ENCODE data around the gene PHLPP1. TPM values are rescaled to one million over a fixed set of nuclear protein-coding genes. Genes with fewer than 3 reads are reported as not detected.

Gene PHLPP1
- polyA plus RNA-seq, 2 of the 4 experiments (the other 2 are of a cell fraction), result 6.5 to 12.1 TPM

DNA sequence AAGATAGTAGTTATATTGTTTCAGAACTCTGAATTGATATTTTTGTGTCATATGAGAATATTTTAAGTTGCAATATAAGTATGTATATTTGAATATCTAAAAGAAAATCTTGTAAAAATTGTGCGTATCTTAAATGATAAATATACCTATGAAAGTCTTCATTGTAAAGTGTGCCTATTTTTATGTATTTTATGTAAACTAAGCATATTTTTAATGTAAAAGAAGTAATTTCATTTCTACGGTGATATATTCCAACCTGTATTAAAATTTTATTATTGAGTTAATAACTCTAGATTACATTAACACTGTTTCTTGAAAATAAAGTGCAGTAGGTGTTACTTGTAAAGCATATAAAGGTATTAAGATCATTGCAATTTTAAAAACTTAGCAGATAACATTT lies 233.4 kb downstream of the PHLPP1 start:
- ChIA-PET CTCF (interaction anchor here (1.1 to 1.4 kb wide), 2 partner anchors 10 to 11 kb away, joined by 3 to 6 read pairs; no protein-coding TSS in a partner anchor), POLR2A (no interaction called here)
- TF ChIP-seq HOXA7 (CRISPR knock-in tag; IDR thresholded peaks at IDR 0.05) (no peak), EHMT2 (IDR thresholded peaks at IDR 0.05; ENCODE audit: low read depth) (no peak), TFCP2L1 (CRISPR knock-in tag; IDR thresholded peaks at IDR 0.05) (no peak), GATA3 (IDR thresholded peaks at IDR 0.05; ENCODE audit: borderline replicate concordance) (no peak)
- DNase-seq (ENCODE audit: low read depth in 1 of 2, low spot score in 1 of 2) (no peak), ATAC-seq (no peak), FAIRE-seq (no peak)
- no peak overlapping the region for H3K4me3 ChIP-seq
- WGBS (ENCODE audit: missing lambda C conversion rate), result 93% methylated on average over 2 of the region's 2 CpGs
- H3K27ac ChIP-seq, result no peak overlapping the region
- H3K9me3 ChIP-seq, result no peaks in the 10 kb centered on the region
- no peak overlapping the region for H3K4me2 ChIP-seq
- H3K4me1 ChIP-seq, result no peaks in the 10 kb centered on the region; the same call in 2 of the 3 replicates

DNA sequence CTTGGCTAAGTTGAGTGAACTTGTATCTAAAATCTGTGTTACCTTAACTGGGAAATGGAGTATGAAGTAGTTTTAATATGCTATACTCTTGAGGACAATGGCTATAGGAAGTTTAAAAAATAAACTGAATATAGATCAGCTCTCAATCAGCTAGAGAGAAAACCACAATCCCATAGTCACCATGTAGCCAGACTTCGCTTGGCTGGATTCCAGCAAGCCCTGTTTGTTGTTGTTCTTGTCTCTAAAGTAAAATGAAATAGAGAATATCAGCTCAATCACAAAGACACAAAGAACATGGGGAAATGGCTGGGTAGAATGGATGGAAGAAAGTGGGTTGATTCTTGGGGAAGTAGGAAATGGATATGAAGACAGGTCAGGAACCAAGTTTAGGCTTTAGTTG lies 234.9 kb downstream of the PHLPP1 start:
- Histone ChIP-seq H3K27ac (no peak overlapping the region), H3K4me2 (no peak overlapping the region), H3K9me3 (no peaks in the 10 kb centered on the region), H3K4me1 (peaks cover 9% of the 10 kb centered on the region; the same call in 1 of the 3 replicates), H3K4me3 (no peak overlapping the region)
- no peak for DNase-seq (ENCODE audit: low read depth in 1 of 2, low spot score in 1 of 2)
- ChIA-PET POLR2A (no interaction called here), CTCF (interaction anchor here (1.4 to 1.6 kb wide), 2 partner anchors 8 to 235 kb away, joined by 5 to 6 read pairs; partner anchors contain the start of gene PHLPP1)
- no peak for TF ChIP-seq GATA3 (IDR thresholded peaks at IDR 0.05; ENCODE audit: borderline replicate concordance)
- TF ChIP-seq EP300 (IDR thresholded peaks at IDR 0.05), result no peak
- no peak for TF ChIP-seq ESRRA (IDR thresholded peaks at IDR 0.05; ENCODE audit: borderline replicate concordance, low read length)
- TF ChIP-seq CBX8 (IDR thresholded peaks at IDR 0.05), result no peak
- ATAC-seq, result no peak
- FAIRE-seq, result no peak
- WGBS (ENCODE audit: missing lambda C conversion rate), result 89% methylated on average over 1 of the region's 1 CpG

- H3K4me1 ChIP-seq, result peaks cover 9% of the 10 kb centered on the region; the same call in 1 of the 3 replicates
- H3K4me3 ChIP-seq, result no peak overlapping the region
- no peak for DNase-seq (ENCODE audit: low read depth in 1 of 2, low spot score in 1 of 2)
- ATAC-seq, result no peak
- H3K9me3 ChIP-seq, result no peaks in the 10 kb centered on the region
- H3K4me2 ChIP-seq, result no peak overlapping the region
- 68% methylated on average over 4 of the region's 4 CpGs for WGBS (ENCODE audit: missing lambda C conversion rate)
- H3K27ac ChIP-seq, result no peak overlapping the region
- ChIA-PET CTCF (interaction anchor here (2.0 kb wide), 1 partner anchor 29 kb away, joined by 8 read pairs; no protein-coding TSS in a partner anchor), POLR2A (no interaction called here)
- TF ChIP-seq, protein P1, sequence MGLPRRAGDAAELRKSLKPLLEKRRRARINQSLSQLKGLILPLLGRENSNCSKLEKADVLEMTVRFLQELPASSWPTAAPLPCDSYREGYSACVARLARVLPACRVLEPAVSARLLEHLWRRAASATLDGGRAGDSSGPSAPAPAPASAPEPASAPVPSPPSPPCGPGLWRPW (IDR thresholded peaks at IDR 0.05), result no peak
- TF ChIP-seq HOXA7 (CRISPR knock-in tag; IDR thresholded peaks at IDR 0.05) (no peak), POLR2A (IDR thresholded peaks at IDR 0.05; ENCODE audit: low read length) (no peak), EHF (CRISPR knock-in tag; IDR thresholded peaks at IDR 0.05) (no peak), CHD2 (IDR thresholded peaks at IDR 0.05; ENCODE audit: low read length, partially characterized antibody) (no peak), HDAC2 (IDR thresholded peaks at IDR 0.05) (no peak), HOXB13 (CRISPR knock-in tag; IDR thresholded peaks at IDR 0.05; ENCODE audit: low read depth) (no peak), RCOR1 (IDR thresholded peaks at IDR 0.05; ENCODE audit: low read depth, low read length) (no peak), ESRRA (IDR thresholded peaks at IDR 0.05; ENCODE audit: borderline replicate concordance, low read length) (no peak)
- TF ChIP-seq, protein P2, sequence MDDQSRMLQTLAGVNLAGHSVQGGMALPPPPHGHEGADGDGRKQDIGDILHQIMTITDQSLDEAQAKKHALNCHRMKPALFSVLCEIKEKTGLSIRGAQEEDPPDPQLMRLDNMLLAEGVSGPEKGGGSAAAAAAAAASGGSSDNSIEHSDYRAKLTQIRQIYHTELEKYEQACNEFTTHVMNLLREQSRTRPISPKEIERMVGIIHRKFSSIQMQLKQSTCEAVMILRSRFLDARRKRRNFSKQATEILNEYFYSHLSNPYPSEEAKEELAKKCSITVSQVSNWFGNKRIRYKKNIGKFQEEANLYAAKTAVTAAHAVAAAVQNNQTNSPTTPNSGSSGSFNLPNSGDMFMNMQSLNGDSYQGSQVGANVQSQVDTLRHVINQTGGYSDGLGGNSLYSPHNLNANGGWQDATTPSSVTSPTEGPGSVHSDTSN (IDR thresholded peaks at IDR 0.05), result no peak
- no peak for FAIRE-seq
These were observed 237.5 kb downstream of the PHLPP1 start for GRCh38 chr18:62952807-62953206.

DNA sequence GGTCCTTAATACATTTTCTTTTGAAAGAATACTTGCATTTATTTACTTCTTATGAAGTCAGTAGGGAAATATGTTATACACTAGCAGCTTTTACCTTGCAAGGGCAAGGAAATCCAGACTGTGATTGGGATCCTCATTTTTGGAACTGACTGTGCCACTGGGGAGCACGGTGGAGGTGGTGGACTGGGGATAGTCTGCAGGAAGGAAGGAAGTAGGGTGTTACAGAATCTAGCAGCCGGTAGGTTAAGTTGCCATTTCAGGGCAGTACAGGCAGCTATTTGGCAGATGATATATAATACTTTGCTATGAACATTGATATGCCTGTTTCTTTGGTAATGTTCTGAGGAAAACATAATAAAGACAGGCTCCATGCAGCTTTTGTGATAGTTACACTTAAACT lies 238.3 kb downstream of the PHLPP1 start:
- Histone ChIP-seq H3K9me3 (no peaks in the 10 kb centered on the region), H3K4me1 (peaks cover 9% of the 10 kb centered on the region; the same call in 1 of the 3 replicates), H3K4me2 (no peak overlapping the region), H3K4me3 (no peak overlapping the region), H3K27ac (no peak overlapping the region)
- DNase-seq (ENCODE audit: low read depth in 1 of 2, low spot score in 1 of 2), result no peak
- ATAC-seq, result no peak
- TF ChIP-seq KDM1A (IDR thresholded peaks at IDR 0.05; ENCODE audit: low read depth) (no peak), FOSB (CRISPR knock-in tag; IDR thresholded peaks at IDR 0.05) (no peak), TP53 (CRISPR knock-in tag; IDR thresholded peaks at IDR 0.05) (no peak), GATA3 (IDR thresholded peaks at IDR 0.05; ENCODE audit: borderline replicate concordance) (no peak), MAZ (IDR thresholded peaks at IDR 0.05; ENCODE audit: borderline replicate concordance, low read depth, low read length) (no peak), CHD2 (IDR thresholded peaks at IDR 0.05; ENCODE audit: low read length, partially characterized antibody) (no peak), PHF8 (IDR thresholded peaks at IDR 0.05; ENCODE audit: borderline replicate concordance, low read depth) (no peak)
- TF ChIP-seq, protein P3, sequence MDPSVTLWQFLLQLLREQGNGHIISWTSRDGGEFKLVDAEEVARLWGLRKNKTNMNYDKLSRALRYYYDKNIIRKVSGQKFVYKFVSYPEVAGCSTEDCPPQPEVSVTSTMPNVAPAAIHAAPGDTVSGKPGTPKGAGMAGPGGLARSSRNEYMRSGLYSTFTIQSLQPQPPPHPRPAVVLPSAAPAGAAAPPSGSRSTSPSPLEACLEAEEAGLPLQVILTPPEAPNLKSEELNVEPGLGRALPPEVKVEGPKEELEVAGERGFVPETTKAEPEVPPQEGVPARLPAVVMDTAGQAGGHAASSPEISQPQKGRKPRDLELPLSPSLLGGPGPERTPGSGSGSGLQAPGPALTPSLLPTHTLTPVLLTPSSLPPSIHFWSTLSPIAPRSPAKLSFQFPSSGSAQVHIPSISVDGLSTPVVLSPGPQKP (IDR thresholded peaks at IDR 0.05; ENCODE audit: low read depth, low read length), result no peak
- TF ChIP-seq, protein P4, sequence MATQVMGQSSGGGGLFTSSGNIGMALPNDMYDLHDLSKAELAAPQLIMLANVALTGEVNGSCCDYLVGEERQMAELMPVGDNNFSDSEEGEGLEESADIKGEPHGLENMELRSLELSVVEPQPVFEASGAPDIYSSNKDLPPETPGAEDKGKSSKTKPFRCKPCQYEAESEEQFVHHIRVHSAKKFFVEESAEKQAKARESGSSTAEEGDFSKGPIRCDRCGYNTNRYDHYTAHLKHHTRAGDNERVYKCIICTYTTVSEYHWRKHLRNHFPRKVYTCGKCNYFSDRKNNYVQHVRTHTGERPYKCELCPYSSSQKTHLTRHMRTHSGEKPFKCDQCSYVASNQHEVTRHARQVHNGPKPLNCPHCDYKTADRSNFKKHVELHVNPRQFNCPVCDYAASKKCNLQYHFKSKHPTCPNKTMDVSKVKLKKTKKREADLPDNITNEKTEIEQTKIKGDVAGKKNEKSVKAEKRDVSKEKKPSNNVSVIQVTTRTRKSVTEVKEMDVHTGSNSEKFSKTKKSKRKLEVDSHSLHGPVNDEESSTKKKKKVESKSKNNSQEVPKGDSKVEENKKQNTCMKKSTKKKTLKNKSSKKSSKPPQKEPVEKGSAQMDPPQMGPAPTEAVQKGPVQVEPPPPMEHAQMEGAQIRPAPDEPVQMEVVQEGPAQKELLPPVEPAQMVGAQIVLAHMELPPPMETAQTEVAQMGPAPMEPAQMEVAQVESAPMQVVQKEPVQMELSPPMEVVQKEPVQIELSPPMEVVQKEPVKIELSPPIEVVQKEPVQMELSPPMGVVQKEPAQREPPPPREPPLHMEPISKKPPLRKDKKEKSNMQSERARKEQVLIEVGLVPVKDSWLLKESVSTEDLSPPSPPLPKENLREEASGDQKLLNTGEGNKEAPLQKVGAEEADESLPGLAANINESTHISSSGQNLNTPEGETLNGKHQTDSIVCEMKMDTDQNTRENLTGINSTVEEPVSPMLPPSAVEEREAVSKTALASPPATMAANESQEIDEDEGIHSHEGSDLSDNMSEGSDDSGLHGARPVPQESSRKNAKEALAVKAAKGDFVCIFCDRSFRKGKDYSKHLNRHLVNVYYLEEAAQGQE (IDR thresholded peaks at IDR 0.05), result no peak
- ChIA-PET CTCF (interaction anchor here (1.2 to 2.0 kb wide), 2 partner anchors 29 to 239 kb away, joined by 4 to 8 read pairs; partner anchors contain the start of gene PHLPP1), POLR2A (no interaction called here)
- no peak for FAIRE-seq
- WGBS (ENCODE audit: missing lambda C conversion rate), result 63% methylated on average over 2 of the region's 2 CpGs
